ENCODE results near the gene PARD3B. TPM values are rescaled to one million over a fixed set of nuclear protein-coding genes. Genes with fewer than 3 reads are reported as not detected.

PARD3B gene
- total and polyA plus RNA-seq, 8 donors, result 18.5 to 24.6 (median 21.1) TPM

DNA sequence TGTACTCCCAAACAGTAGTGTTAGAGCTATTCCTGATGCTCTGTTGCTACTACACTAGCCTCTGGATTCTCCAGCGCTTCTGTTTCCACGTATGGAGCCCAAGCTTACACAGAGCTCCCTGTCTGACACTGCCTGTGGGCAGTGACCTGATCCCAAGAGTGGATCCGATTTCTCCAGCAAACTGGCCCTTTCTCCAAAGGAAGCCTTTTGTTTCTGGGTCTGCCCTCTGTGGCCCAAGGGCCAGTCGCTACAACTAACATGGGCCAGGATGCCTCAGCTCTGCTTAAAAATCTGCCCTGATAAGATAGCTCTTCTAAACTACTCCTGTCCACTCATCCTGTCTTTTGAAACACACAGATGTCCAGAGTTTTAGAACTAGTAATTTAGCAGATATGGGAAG lies 964.4 kb downstream of the PARD3B start:
- intact Hi-C loops (cut with DNase I), result no loop called here

DNA sequence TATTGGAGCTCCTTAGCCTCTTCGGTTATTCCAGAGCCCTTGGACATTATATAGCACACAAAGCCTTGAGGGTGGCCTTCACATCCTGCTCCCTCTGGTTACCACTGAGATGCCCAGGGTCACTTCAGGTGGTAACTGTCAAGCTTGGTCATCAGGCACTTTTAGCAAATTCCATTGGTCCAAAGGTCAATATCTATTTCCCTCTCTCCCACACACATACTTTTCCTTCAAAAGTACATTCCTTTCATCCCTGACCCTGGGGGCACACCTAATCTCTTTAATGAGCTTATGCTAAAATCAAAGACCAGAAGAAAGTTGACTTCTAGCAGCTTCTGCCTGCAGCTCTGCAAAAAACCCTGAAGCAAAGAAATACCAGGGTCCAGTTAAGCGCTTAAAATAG lies 965.1 kb downstream of the PARD3B start:
- H3K4me1 ChIP-seq, result no peaks in the 10 kb centered on the region
- intact Hi-C loops (cut with DNase I), result no loop called here
- ATAC-seq (no peak), DNase-seq (no peak)
- no peak overlapping the region for H3K4me3 ChIP-seq
- no peaks in the 10 kb centered on the region for H3K9me3 ChIP-seq
- H3K36me3 ChIP-seq, result no peaks in the 10 kb centered on the region
- TF ChIP-seq CTCF (IDR thresholded peaks at IDR 0.05), result no peak
- no peaks in the 10 kb centered on the region for H3K27me3 ChIP-seq
- H3K27ac ChIP-seq, result no peak overlapping the region

More for the DNA sequence above, 964.4 kb downstream of the PARD3B start:
- Histone ChIP-seq H3K27ac (no peak overlapping the region), H3K4me1 (no peaks in the 10 kb centered on the region), H3K36me3 (no peaks in the 10 kb centered on the region), H3K27me3 (no peaks in the 10 kb centered on the region), H3K9me3 (no peaks in the 10 kb centered on the region), H3K4me3 (no peak overlapping the region)
- ATAC-seq, result no peak
- no peak for DNase-seq
- TF ChIP-seq CTCF (IDR thresholded peaks at IDR 0.05), result no peak

GRCh38 chr2:205511221-205511620 lies 965.9 kb downstream of the PARD3B start:
- Histone ChIP-seq H3K27ac (no peak overlapping the region), H3K9me3 (peaks cover 0 to 3% of the 10 kb centered on the region in 2 donors), H3K27me3 (no peaks in the 10 kb centered on the region), H3K36me3 (no peaks in the 10 kb centered on the region), H3K4me3 (no peak overlapping the region), H3K4me1 (no peaks in the 10 kb centered on the region)
- ATAC-seq (no peak), DNase-seq (no peak)
- TF ChIP-seq CTCF (IDR thresholded peaks at IDR 0.05), result no peak
- intact Hi-C loops (cut with DNase I), result no loop called here

GRCh38 chr2:205511641-205512040 lies 966.4 kb downstream of the PARD3B start:
- intact Hi-C loops (cut with DNase I), result no loop called here
- no peak overlapping the region for H3K27ac ChIP-seq
- H3K9me3 ChIP-seq, result peaks cover 0 to 4% of the 10 kb centered on the region in 2 donors
- H3K36me3 ChIP-seq, result no peaks in the 10 kb centered on the region
- no peak for TF ChIP-seq CTCF (IDR thresholded peaks at IDR 0.05)
- no peak overlapping the region for H3K4me3 ChIP-seq
- ATAC-seq (no peak), DNase-seq (no peak)
- H3K4me1 ChIP-seq, result no peaks in the 10 kb centered on the region
- no peaks in the 10 kb centered on the region for H3K27me3 ChIP-seq

DNA sequence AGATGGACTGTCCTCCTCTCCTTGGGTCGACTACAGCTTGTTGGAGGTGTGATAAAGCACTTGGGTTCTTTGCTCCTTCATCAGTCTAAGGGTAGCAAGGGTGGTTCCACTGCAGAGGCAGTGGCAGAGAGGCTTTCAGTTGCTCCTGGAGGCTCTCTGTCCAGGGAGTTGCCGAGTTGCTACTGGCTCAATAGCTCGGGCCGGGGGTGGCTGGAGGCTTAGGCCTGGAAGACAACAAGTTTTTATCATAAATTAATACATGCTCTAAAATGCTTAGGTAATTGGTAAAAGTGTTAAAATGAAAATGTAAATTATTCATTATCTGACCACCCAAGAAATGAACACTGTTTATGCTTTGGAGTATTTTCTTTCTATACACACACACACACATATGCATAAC lies 975.0 kb downstream of the PARD3B start:
- Histone ChIP-seq H3K4me3 (no peak overlapping the region), H3K27me3 (no peaks in the 10 kb centered on the region), H3K9me3 (peaks cover 0 to 13% of the 10 kb centered on the region in 2 donors), H3K4me1 (no peaks in the 10 kb centered on the region), H3K36me3 (no peaks in the 10 kb centered on the region), H3K27ac (no peak overlapping the region)
- DNase-seq, result no peak
- no peak for TF ChIP-seq CTCF (IDR thresholded peaks at IDR 0.05)
- intact Hi-C loops (cut with DNase I), result no loop called here
- no peak for ATAC-seq
